Keratinocyte (primary cell): Measurements from ENCODE around the gene B3GALT2. TPM values are rescaled to one million over a fixed set of nuclear protein-coding genes. Genes with fewer than 3 reads are reported as not detected.
A peak's percentile ranks its signal among the peaks of the same experiment; 100 is the strongest.

ENCODE experiments used
- DNase-seq: peaks from one replicate; pipeline ENCODE4 v3.0.0-alpha.2; 2011; ENCODE audit warnings: low read depth, missing footprints, low spot score
- FAIRE-seq: peaks from 2 replicates; lab custom pipeline; 2011; peaks lifted over from hg19 to GRCh38; lab: Jason Lieb, UNC
- H2AFZ ChIP-seq: 2 replicates; pipeline ENCODE4 v1.6.0; 2012; ENCODE audit warnings: low read length, control low read depth, inconsistent platforms; ENCODE audit not compliant: control insufficient read depth
- H3K27ac ChIP-seq: 2 replicates; pipeline ENCODE4 v1.5.1; 2011; ENCODE audit warnings: low read length; ENCODE audit not compliant: control insufficient read depth, insufficient read depth
- H3K27me3 ChIP-seq: 3 replicates; pipeline ENCODE4 v1.6.0; 2011; ENCODE audit warnings: low read length; ENCODE audit not compliant: control insufficient read depth, insufficient read depth; ENCODE audit errors: extremely low read depth
- H3K36me3 ChIP-seq, 2 experiments: 2 replicates in 1 of 2; 3 replicates in 1 of 2; pipeline ENCODE4 v1.5.1; 2011; ENCODE audit warnings: low read length in 2 of 2, mild to moderate bottlenecking in 1 of 2; ENCODE audit not compliant: control insufficient read depth in 2 of 2, insufficient read depth in 2 of 2; ENCODE audit errors: extremely low read depth in 1 of 2
- H3K4me1 ChIP-seq: 3 replicates; pipeline ENCODE4 v1.5.1; 2011; ENCODE audit warnings: low read length; ENCODE audit not compliant: control insufficient read depth, insufficient read depth; ENCODE audit errors: extremely low read depth
- H3K4me2 ChIP-seq: 3 replicates; pipeline ENCODE4 v1.6.0; 2011; ENCODE audit warnings: low read depth, low read length; ENCODE audit not compliant: control insufficient read depth, insufficient read depth; ENCODE audit errors: extremely low read depth
- H3K4me3 ChIP-seq, 3 experiments: fragments of 200-600 bp in 1 of 3; sonication (generic) in 1 of 3; 2 replicates in 2 of 3; 3 replicates in 1 of 3; pipeline ENCODE4 v1.5.1; 2011 to 2016; ENCODE audit warnings: low read length in 3 of 3, mild to moderate bottlenecking in 3 of 3, control low read depth in 2 of 3, inconsistent platforms in 1 of 3, low read depth in 1 of 3, mixed read lengths in 1 of 3, mixed run types in 1 of 3, moderate library complexity in 1 of 3; ENCODE audit not compliant: control insufficient read depth in 2 of 3, insufficient read depth in 2 of 3; ENCODE audit errors: extremely low read depth in 1 of 3
- H3K79me2 ChIP-seq: 2 replicates; pipeline ENCODE4 v1.6.0; 2012; ENCODE audit warnings: low read length; ENCODE audit not compliant: control insufficient read depth, insufficient read depth
- H3K9ac ChIP-seq: 3 replicates; pipeline ENCODE4 v1.6.0; 2011; ENCODE audit warnings: low read length; ENCODE audit not compliant: control insufficient read depth, insufficient read depth; ENCODE audit errors: extremely low read depth
- H3K9me1 ChIP-seq: 3 replicates; pipeline ENCODE4 v1.6.0; 2011; ENCODE audit warnings: low read length; ENCODE audit not compliant: control insufficient read depth, insufficient read depth; ENCODE audit errors: extremely low read depth
- H3K9me3 ChIP-seq: 2 replicates; pipeline ENCODE4 v1.5.1; 2012; ENCODE audit warnings: low read depth, low read length; ENCODE audit not compliant: control insufficient read depth
- H4K20me1 ChIP-seq: 3 replicates; pipeline ENCODE4 v1.6.0; 2011; ENCODE audit warnings: low read length; ENCODE audit not compliant: control insufficient read depth, insufficient read depth; ENCODE audit errors: extremely low read depth
- CTCF ChIP-seq, 3 experiments: IDR thresholded peaks in 1 of 3; conservative IDR thresholded peaks in 1 of 3; optimal IDR thresholded peaks in 1 of 3; 2 replicates in 2 of 3; 3 replicates in 1 of 3; pipeline versions ENCODE3 to v1.5.1; 2011; ENCODE audit warnings: low read length in 3 of 3, mild to moderate bottlenecking in 3 of 3, moderate library complexity in 2 of 3, control low read depth in 1 of 3, inconsistent platforms in 1 of 3; ENCODE audit not compliant: insufficient read depth in 2 of 3; ENCODE audit errors: extremely low read depth in 1 of 3
- EZH2 ChIP-seq: IDR thresholded peaks from one replicate; pipeline ENCODE4 v1.6.1; 2012; ENCODE audit warnings: inconsistent platforms, mild to moderate bottlenecking, low read length, moderate library complexity
- dilution Hi-C: fragments of 300-500 bp; cut with MboI; formaldehyde crosslinking; loops from one replicate; pipeline ENCODE4 v1.7.0; 2020; ENCODE audit warnings: low sequenced_read_pairs; ENCODE audit not compliant: extremely low pct_ligation_motif_present
- polyA plus RNA-seq, 5 experiments: library from polyadenylated mRNA; depleted of rRNA in 3 of 5; stranded (reverse) in 3 of 5; stranded (forward) in 1 of 5; unstranded in 1 of 5; fragments of >200 nt; gene quantifications; 1 replicate in 1 of 5; 2 replicates in 3 of 5; 3 replicates in 1 of 5; pipeline versions ENCODE4 v1.2.1 to v1.2.3, GENCODE V29; 2011 to 2012; ENCODE audit warnings: missing spikeins in 2 of 5, low read depth in 1 of 5, low replicate concordance in 1 of 5

B3GALT2 gene
- polyA plus RNA-seq, 1 donor (not counting 4 experiments of a cell fraction or from before 2014, with no cell fraction given) = not detected

GRCh38 chr1:193187114-193187513, 701 bp upstream of the B3GALT2 start:
- FAIRE-seq (no peak), DNase-seq (no peak)
- dilution Hi-C loops = no loop called here
- Histone ChIP-seq H3K4me1 (peaks cover 15% of the 10 kb centered on the region), H3K9me1 (no peaks in the 10 kb centered on the region), H3K4me3 (no peak overlapping the region), H3K9ac (no peak overlapping the region), H3K27me3 (no peaks in the 10 kb centered on the region), H3K9me3 (no peaks in the 10 kb centered on the region), H3K4me2 (no peak overlapping the region), H2AFZ (no peak overlapping the region), H4K20me1 (peaks cover 4% of the 10 kb centered on the region), H3K27ac (no peak overlapping the region), H3K79me2 (peaks cover 66% of the 10 kb centered on the region), H3K36me3 (no peaks in the 10 kb centered on the region)
- TF ChIP-seq EZH2 = no peak
- no peak for TF ChIP-seq CTCF (optimal IDR thresholded peaks at IDR 0.05 in 1 of 3, IDR thresholded peaks at IDR 0.05 in 1 of 3, conservative IDR thresholded peaks at IDR 0.05 in 1 of 3; ENCODE audit: extremely low read depth in 1 of 3, insufficient read depth in 2 of 3, low read length in 3 of 3)

- Histone ChIP-seq H3K9me1 (no peaks in the 10 kb centered on the region), H3K4me2 (peak overlapping the region; percentile 95)
- TF ChIP-seq CTCF (optimal IDR thresholded peaks at IDR 0.05 in 1 of 3, IDR thresholded peaks at IDR 0.05 in 1 of 3, conservative IDR thresholded peaks at IDR 0.05 in 1 of 3; ENCODE audit: extremely low read depth in 1 of 3, insufficient read depth in 2 of 3, low read length in 3 of 3) (no peak), EZH2 (no peak)
Measured at GRCh38 chr1:193185211-193185610, 1.2 kb downstream of the B3GALT2 start.

More at GRCh38 chr1:193185211-193185610, 1.2 kb downstream of the B3GALT2 start:
- Histone ChIP-seq H3K27ac (no peak overlapping the region), H3K27me3 (no peaks in the 10 kb centered on the region), H3K4me1 (peaks cover 15% of the 10 kb centered on the region), H3K79me2 (peaks cover 61% of the 10 kb centered on the region), H3K36me3 (no peaks in the 10 kb centered on the region), H4K20me1 (peaks cover 4% of the 10 kb centered on the region), H3K9me3 (no peaks in the 10 kb centered on the region), H3K4me3 (no peak overlapping the region), H2AFZ (no peak overlapping the region), H3K9ac (no peak overlapping the region)
- FAIRE-seq = no peak
- no peak for DNase-seq
- dilution Hi-C loops = no loop called here
